Measurements from ENCODE around the gene FRY. TPM values are rescaled to one million over a fixed set of nuclear protein-coding genes. Genes with fewer than 3 reads are reported as not detected.

FRY gene
- total RNA-seq, 2 donors from 2014 or later, result 10.3 to 13.7 TPM

- ATAC-seq (no peak), DNase-seq (no peak)
- intact Hi-C loops (cut with DNase I, micrococcal nuclease), result no loop called here
Observed at GRCh38 chr13:32256243-32256642, 224.7 kb downstream of the FRY start.

GRCh38 chr13:32257649-32258048 lies 226.1 kb downstream of the FRY start:
- intact Hi-C loops (cut with DNase I, micrococcal nuclease), result no loop called here
- no peak for ATAC-seq
- no peak for DNase-seq

- DNase-seq (no peak), ATAC-seq (no peak)
- intact Hi-C loops (cut with DNase I, micrococcal nuclease), result no loop called here
Observed at GRCh38 chr13:32259116-32259515, 227.5 kb downstream of the FRY start.

- intact Hi-C loops (cut with DNase I, micrococcal nuclease), result no loop called here
- DNase-seq (peak; percentile 41 to 72), ATAC-seq (peak; percentile 27)
Observed at GRCh38 chr13:32261567-32261966, 230.0 kb downstream of the FRY start.

- no peak for ATAC-seq
- intact Hi-C loops (cut with DNase I, micrococcal nuclease), result no loop called here
- DNase-seq, result no peak
Observed at GRCh38 chr13:32262165-32262564, 230.6 kb downstream of the FRY start.

- DNase-seq, result no peak
- intact Hi-C loops (cut with DNase I, micrococcal nuclease), result no loop called here
- no peak for ATAC-seq
Observed at GRCh38 chr13:32262619-32263018, 231.0 kb downstream of the FRY start.

GRCh38 chr13:32264407-32264806 lies 232.8 kb downstream of the FRY start:
- DNase-seq (peak in 1 of 2 donors; percentile 35), ATAC-seq (no peak)
- intact Hi-C loops (cut with DNase I, micrococcal nuclease), result no loop called here

GRCh38 chr13:32265726-32266125 lies 234.2 kb downstream of the FRY start:
- ATAC-seq (no peak), DNase-seq (no peak)
- intact Hi-C loops (cut with DNase I, micrococcal nuclease), result no loop called here

GRCh38 chr13:32266130-32266529 lies 234.6 kb downstream of the FRY start:
- ATAC-seq, result no peak
- intact Hi-C loops (cut with DNase I, micrococcal nuclease), result no loop called here

GRCh38 chr13:32267836-32268439 lies 236.4 kb downstream of the FRY start:
- intact Hi-C loops (cut with DNase I, micrococcal nuclease), result no loop called here
- peak in 1 of 2 donors; percentile 73 for DNase-seq
- ATAC-seq, result peak; percentile 88

More at GRCh38 chr13:32266130-32266529, 234.6 kb downstream of the FRY start:
- no peak for DNase-seq

GRCh38 chr13:32272021-32272683 lies 240.6 kb downstream of the FRY start:
- intact Hi-C loops (cut with DNase I, micrococcal nuclease), result no loop called here
- ATAC-seq, result no peak

GRCh38 chr13:32277839-32278238 lies 246.3 kb downstream of the FRY start:
- intact Hi-C loops (cut with DNase I, micrococcal nuclease), result no loop called here
- DNase-seq (no peak), ATAC-seq (no peak)

More at GRCh38 chr13:32272021-32272683, 240.6 kb downstream of the FRY start:
- DNase-seq, result no peak

- ATAC-seq, result no peak
- intact Hi-C loops (cut with DNase I, micrococcal nuclease), result no loop called here
- DNase-seq, result no peak
Observed at GRCh38 chr13:32278426-32278825, 246.9 kb downstream of the FRY start.

GRCh38 chr13:32281096-32281495 lies 249.5 kb downstream of the FRY start:
- DNase-seq (no peak), ATAC-seq (no peak)

GRCh38 chr13:32282096-32282711 lies 250.6 kb downstream of the FRY start:
- DNase-seq (no peak), ATAC-seq (no peak)
- intact Hi-C loops (cut with DNase I, micrococcal nuclease), result no loop called here

More at GRCh38 chr13:32281096-32281495, 249.5 kb downstream of the FRY start:
- intact Hi-C loops (cut with DNase I, micrococcal nuclease), result no loop called here

- DNase-seq, result no peak
- intact Hi-C loops (cut with DNase I, micrococcal nuclease), result no loop called here
- ATAC-seq, result no peak
Observed at GRCh38 chr13:32284927-32285632, 253.5 kb downstream of the FRY start.

- intact Hi-C loops (cut with DNase I, micrococcal nuclease), result no loop called here
- no peak for ATAC-seq
- no peak for DNase-seq
Observed at GRCh38 chr13:32285633-32285965, 254.0 kb downstream of the FRY start.

- intact Hi-C loops (cut with DNase I, micrococcal nuclease), result no loop called here
- ATAC-seq, result no peak
- no peak for DNase-seq
Observed at GRCh38 chr13:32297206-32297605, 265.6 kb downstream of the FRY start.

- DNase-seq (no peak), ATAC-seq (no peak)
- intact Hi-C loops (cut with DNase I, micrococcal nuclease), result no loop called here
Observed at GRCh38 chr13:32298695-32299094, 267.1 kb downstream of the FRY start.

- ATAC-seq, result no peak
- intact Hi-C loops (cut with DNase I, micrococcal nuclease), result no loop called here
- DNase-seq, result no peak
Observed at GRCh38 chr13:32299893-32300292, 268.3 kb downstream of the FRY start.

Measured in left colon (tissue), 2 donors.